HepG2 (cell line): ENCODE data around the gene MKRN1.

Source experiments
- FOXM1 ChIP-seq: sonication (generic); formaldehyde crosslinking; IDR thresholded peaks from 2 replicates; pipeline ENCODE4 v1.5.0; 2020; ENCODE audit warnings: missing genetic modification reagents
- MAX ChIP-seq: IDR thresholded peaks from 2 replicates; pipeline ENCODE4 v1.6.1; 2012; ENCODE audit warnings: inconsistent platforms
- MYC ChIP-seq: sonication (generic); formaldehyde crosslinking; IDR thresholded peaks from 2 replicates; pipeline ENCODE4 v1.9.0; 2021; ENCODE audit warnings: missing genetic modification reagents, borderline replicate concordance
- RARA ChIP-seq: IDR thresholded peaks from 2 replicates; pipeline ENCODE4 v1.6.1; 2016; ENCODE audit warnings: missing genetic modification reagents, missing compliant biosample characterization
- ZFP36 ChIP-seq: fragments of 150-350 bp; IDR thresholded peaks from 2 replicates; pipeline ENCODE4 v1.6.1; 2018; ENCODE audit warnings: borderline replicate concordance, low read length, low read depth; ENCODE audit not compliant: partially characterized antibody

GRCh38 chr7:140509789-140510188 lies 30.5 kb upstream of the MKRN1 start:
- no peak for TF ChIP-seq FOXM1
- no peak for TF ChIP-seq MYC
- no peak for TF ChIP-seq RARA
- TF ChIP-seq ZFP36 = no peak
- no peak for TF ChIP-seq MAX
